ENCODE data around the gene PNMA6A. TPM values are rescaled to one million over a fixed set of nuclear protein-coding genes. Genes with fewer than 3 reads are reported as not detected.
A peak's percentile ranks its signal among the peaks of the same experiment; 100 is the strongest.

PNMA6A gene
- total and polyA plus RNA-seq, 3 donors from 2014 or later = 3.7 to 4.2 (median 4.0) TPM

- intact Hi-C loops (cut with DNase I; ENCODE audit: low total_unique reads) = no loop called here
- Histone ChIP-seq H3K4me3 (peak overlapping the region; percentile 24 to 51), H3K36me3 (ENCODE audit: low read depth, missing control alignments) (no peaks in the 10 kb centered on the region), H3K4me1 (no peaks in the 10 kb centered on the region), H3K27ac (no peak overlapping the region), H3K9me3 (no peaks in the 10 kb centered on the region), H3K27me3 (no peaks in the 10 kb centered on the region)
- peak; percentile 78 for DNase-seq
- WGBS, 2 donors = 3 to 21% methylated on average over 24 to 37 of the region's 64 CpGs
- TF ChIP-seq POLR2A (IDR thresholded peaks at IDR 0.05) (no peak), CTCF (IDR thresholded peaks at IDR 0.05) (peak; percentile 67 to 91 (median 81))
Measured at GRCh38 chrX:153032397-153033118, 39.7 kb upstream of the PNMA6A start.

- no peaks in the 10 kb centered on the region for H3K9me3 ChIP-seq
- 71 to 97% methylated on average over 1 to 2 of the region's 2 CpGs for WGBS, 2 donors
- no peak for DNase-seq
- no peaks in the 10 kb centered on the region for H3K4me1 ChIP-seq
- H3K27ac ChIP-seq = no peak overlapping the region
- TF ChIP-seq POLR2A (IDR thresholded peaks at IDR 0.05) (no peak), CTCF (IDR thresholded peaks at IDR 0.05) (no peak)
- no peak overlapping the region for H3K4me3 ChIP-seq
- H3K27me3 ChIP-seq = no peaks in the 10 kb centered on the region
- H3K36me3 ChIP-seq (ENCODE audit: low read depth, missing control alignments) = no peaks in the 10 kb centered on the region
- intact Hi-C loops (cut with DNase I; ENCODE audit: low total_unique reads) = no loop called here
Measured at GRCh38 chrX:153049093-153049492, 23.2 kb upstream of the PNMA6A start.

GRCh38 chrX:153052534-153052933 is 19.7 kb upstream of the PNMA6A start:
- Histone ChIP-seq H3K4me3 (no peak overlapping the region), H3K27ac (no peak overlapping the region), H3K36me3 (ENCODE audit: low read depth, missing control alignments) (no peaks in the 10 kb centered on the region), H3K9me3 (no peaks in the 10 kb centered on the region), H3K27me3 (no peaks in the 10 kb centered on the region), H3K4me1 (no peaks in the 10 kb centered on the region)
- intact Hi-C loops (cut with DNase I; ENCODE audit: low total_unique reads) = no loop called here
- no peak for DNase-seq
- WGBS, 2 donors = 94 to 100% methylated on average over 1 of the region's 1 CpG
- TF ChIP-seq POLR2A (IDR thresholded peaks at IDR 0.05) = no peak
- TF ChIP-seq CTCF (IDR thresholded peaks at IDR 0.05) = no peak

GRCh38 chrX:153055871-153056749 is 16.1 kb upstream of the PNMA6A start, which contains the start of gene PNMA3:
PNMA3 (plus strand) TSS chrX:153056470; CDS start chrX:153057056, 586 bp downstream.
- no peaks in the 10 kb centered on the region for H3K27me3 ChIP-seq
- intact Hi-C loops (cut with DNase I; ENCODE audit: low total_unique reads) = no loop called here
- DNase-seq = peak; percentile 40
- H3K4me1 ChIP-seq = no peaks in the 10 kb centered on the region
- H3K9me3 ChIP-seq = no peaks in the 10 kb centered on the region
- H3K4me3 ChIP-seq = peak within 1 kb of the TSS in 1 of 2 donors; percentile 31
- H3K27ac ChIP-seq = peak within 1 kb of the TSS in 1 of 2 donors; percentile 36
- H3K36me3 ChIP-seq (ENCODE audit: low read depth, missing control alignments) = no peaks in the 10 kb centered on the region
- TF ChIP-seq POLR2A (IDR thresholded peaks at IDR 0.05) (no peak), CTCF (IDR thresholded peaks at IDR 0.05) (no peak)
- WGBS, 2 donors = 45% methylated on average over 7 of the region's 80 CpGs; no CpG with 5 or more reads in 1 of the 2 donors

Data from testis (tissue), 3 donors.